Heart right ventricle (tissue), 16 donors: ENCODE data around the gene TSEN2. TPM values are rescaled to one million over a fixed set of nuclear protein-coding genes. Genes with fewer than 3 reads are reported as not detected.
"Not testable (repeated sequence)": the region's sequence is repeated elsewhere in the genome, so short reads cannot be mapped to it uniquely, and the experiment has no call there.

Source experiments
- ATAC-seq, 8 donors: fragments of 200-7000 bp; cut with Tn5 transposase; one replicate each; pipeline ENCODE4 v1.9.1; 2020; ENCODE audit warnings: mild to moderate bottlenecking in 8 of 8, moderate library complexity in 8 of 8, moderate number of reproducible peaks in 1 of 8
- DNase-seq, 2 donors: peaks; one replicate each; pipeline ENCODE4 v3.0.0-alpha.2; 2020
- H3K27ac ChIP-seq, 10 donors: fragments of 200-600 bp; sonication (generic) in 2 of 10; one replicate each; pipeline versions ENCODE4 v1.5.0 to v1.8.0; 2020 to 2022; ENCODE audit warnings: mild to moderate bottlenecking in 3 of 10
- H3K27me3 ChIP-seq, 7 donors: fragments of 200-600 bp; one replicate each; pipeline ENCODE4 v1.8.0; 2021 to 2022; ENCODE audit warnings: mild to moderate bottlenecking in 2 of 7
- H3K36me3 ChIP-seq, 9 donors: fragments of 200-600 bp; sonication (generic) in 1 of 9; one replicate each; pipeline versions ENCODE4 v1.5.0 to v1.8.0; 2020 to 2022; ENCODE audit warnings: mild to moderate bottlenecking in 2 of 9
- H3K4me1 ChIP-seq, 9 donors: fragments of 200-600 bp; sonication (generic) in 1 of 9; one replicate each; pipeline versions ENCODE4 v1.5.0 to v1.8.0; 2020 to 2022; ENCODE audit warnings: mild to moderate bottlenecking in 4 of 9
- H3K4me3 ChIP-seq, 10 donors: fragments of 200-600 bp; sonication (generic) in 2 of 10; one replicate each; pipeline versions ENCODE4 v1.5.0 to v1.8.0; 2020 to 2022; ENCODE audit warnings: mild to moderate bottlenecking in 7 of 10, moderate library complexity in 2 of 10
- H3K9me3 ChIP-seq, 11 donors: fragments of 200-600 bp in 10 of 11; sonication (generic) in 2 of 11; one replicate each; pipeline versions ENCODE4 v1.5.0 to v1.8.0; 2013 to 2022; ENCODE audit warnings: mild to moderate bottlenecking in 2 of 11, control low read depth in 1 of 11, moderate library complexity in 1 of 11
- WGBS, 2 donors: extraction: QIAGEN DNeasy Blood & Tissue Kit; methylation state at CpG; one replicate each; pipeline ENCODE4 v1.1.7; 2013; ENCODE audit warnings: inconsistent platforms in 1 of 2; 5-methylcytosine and 5-hydroxymethylcytosine counted together
- intact Hi-C, 10 donors: fragments of 100-400 bp; cut with DNase I; formaldehyde crosslinking; loops; one replicate each; pipeline versions ENCODE4 v1.11.1 to v1.14.2; 2022
- polyA plus RNA-seq, 2 donors: library from polyadenylated mRNA; stranded (reverse); fragments of 200-250 nt; gene quantifications; one replicate each; pipeline ENCODE4 v1.2.3, GENCODE V29; 2013
- total RNA-seq, 10 donors: library from RNA; stranded (reverse); fragmentation: NEBNext Ultra II Directional in 3 of 10; extraction: Animal tissue kit (Norgen Biotek cat#: 25700) in 3 of 10; gene quantifications; one replicate each; pipeline versions ENCODE4 v1.2.1 to v1.2.4, GENCODE V29; 2021 to 2023
- TF ChIP-seq, protein P1 (sequence below), 9 donors: fragments of 200-600 bp; sonication (generic) in 2 of 9; IDR thresholded peaks; one replicate each; pipeline versions ENCODE4 v1.5.0 to v1.8.0; 2021 to 2022; ENCODE audit warnings: antibody characterized with exemption in 9 of 9, mild to moderate bottlenecking in 5 of 9, moderate library complexity in 1 of 9
- donor health status: Arrhythmogenic right ventricular cardiomyopathy.
- donor health status: ischemic (EF 13 %, LVEDD 7.1; RV severe dilation, severe dysfunction).
- donor health status: healthy with polysubstance abuse.
- donor health status: DM: no; HTN: yes; CAD: no.
- donor health status: DM: no; HTN: no; CAD: no.
- donor health status: ischemic (EF 25% LVEDD 6.9; RV normal size, moderate dysfunction).
- donor health status: ischemic (EF 25% LVEDD 5.7; RV mildly dilated, moderate dysfunction).
- donor health status: healthy.
- donor health status: DM: yes; HTN: yes; CAD: no.
- donor health status: Ischemic cardiomyopathy.
- donor health status: ischemic (EF 35%, LVEDD 5.7; RV mildly dilated, moderate dysfunction).
- donor health status: nonischemic (EF 11% LVEDD 7.7; RV severe dilation, severe dysfunction).
- donor health status: DM: yes; HTN: yes; CAD: no.
- donor health status: PGD.
- donor health status: ischemic (EF 29% LVEDD 5.4; RV normal size, mild dysfunction).
- donor health status: nonischemic (EF 23%, LVEDD 6.1; RV moderate dilation, normal function).

TSEN2 gene
- total and polyA plus RNA-seq, 12 donors, result 15.7 to 33.7 (median 19.8) TPM

DNA sequence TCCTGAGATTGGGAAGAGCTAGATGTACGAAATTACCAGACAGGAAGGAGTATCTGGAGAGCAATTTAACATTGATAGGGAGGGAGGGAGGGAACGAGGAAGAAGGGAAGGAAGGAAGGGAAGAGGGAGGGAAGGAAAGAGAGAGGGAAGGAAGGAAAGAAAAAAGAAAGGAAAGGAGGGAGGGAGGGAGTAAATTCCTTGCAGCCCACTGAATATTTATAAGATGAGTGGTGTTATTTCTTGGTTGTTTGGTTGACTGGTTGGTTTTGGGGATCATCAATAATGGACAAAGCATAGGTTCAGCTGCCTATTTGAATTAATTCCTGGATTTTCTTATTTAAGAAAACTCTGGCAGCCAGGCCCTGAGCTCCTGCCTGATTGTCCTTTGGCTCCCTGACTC is 15.5 kb upstream of the TSEN2 start:
- intact Hi-C loops, result no loop called here
- TF ChIP-seq, protein P1, sequence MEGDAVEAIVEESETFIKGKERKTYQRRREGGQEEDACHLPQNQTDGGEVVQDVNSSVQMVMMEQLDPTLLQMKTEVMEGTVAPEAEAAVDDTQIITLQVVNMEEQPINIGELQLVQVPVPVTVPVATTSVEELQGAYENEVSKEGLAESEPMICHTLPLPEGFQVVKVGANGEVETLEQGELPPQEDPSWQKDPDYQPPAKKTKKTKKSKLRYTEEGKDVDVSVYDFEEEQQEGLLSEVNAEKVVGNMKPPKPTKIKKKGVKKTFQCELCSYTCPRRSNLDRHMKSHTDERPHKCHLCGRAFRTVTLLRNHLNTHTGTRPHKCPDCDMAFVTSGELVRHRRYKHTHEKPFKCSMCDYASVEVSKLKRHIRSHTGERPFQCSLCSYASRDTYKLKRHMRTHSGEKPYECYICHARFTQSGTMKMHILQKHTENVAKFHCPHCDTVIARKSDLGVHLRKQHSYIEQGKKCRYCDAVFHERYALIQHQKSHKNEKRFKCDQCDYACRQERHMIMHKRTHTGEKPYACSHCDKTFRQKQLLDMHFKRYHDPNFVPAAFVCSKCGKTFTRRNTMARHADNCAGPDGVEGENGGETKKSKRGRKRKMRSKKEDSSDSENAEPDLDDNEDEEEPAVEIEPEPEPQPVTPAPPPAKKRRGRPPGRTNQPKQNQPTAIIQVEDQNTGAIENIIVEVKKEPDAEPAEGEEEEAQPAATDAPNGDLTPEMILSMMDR (IDR thresholded peaks at IDR 0.05), result no peak
- H3K27ac ChIP-seq, result no peak overlapping the region
- ATAC-seq (no peak), DNase-seq (no peak)
- H3K36me3 ChIP-seq, result no peaks in the 10 kb centered on the region
- no peaks in the 10 kb centered on the region for H3K27me3 ChIP-seq
- peaks cover 0 to 9% (median 0%) of the 10 kb centered on the region in 9 donors for H3K4me1 ChIP-seq
- 62 to 68% methylated on average over 2 of the region's 2 CpGs for WGBS, 2 donors
- H3K9me3 ChIP-seq, result no peaks in the 10 kb centered on the region
- no peak overlapping the region for H3K4me3 ChIP-seq

DNA sequence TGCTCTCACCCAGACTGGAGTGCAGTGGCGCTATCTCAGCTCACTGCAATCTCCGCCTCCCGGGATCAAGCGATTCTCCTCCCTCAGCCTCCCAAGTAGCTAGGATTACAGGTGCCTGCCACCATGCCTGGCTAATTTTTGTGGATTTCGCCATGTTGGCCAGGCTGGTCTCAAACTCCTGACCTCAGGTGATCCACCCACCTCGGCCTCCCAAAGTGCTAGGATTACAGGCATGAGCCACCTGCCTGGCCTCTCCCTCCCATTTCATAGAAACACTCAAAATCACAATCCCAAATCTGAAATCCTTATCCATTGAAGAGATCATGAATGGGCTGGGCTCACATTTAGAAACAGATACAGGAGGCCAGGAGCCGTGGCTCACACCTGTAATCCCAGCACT is 15.1 kb upstream of the TSEN2 start:
- H3K27ac ChIP-seq, DNase-seq, H3K9me3 ChIP-seq, H3K27me3 ChIP-seq, intact Hi-C loops, ATAC-seq, H3K4me3 ChIP-seq, H3K4me1 ChIP-seq, H3K36me3 ChIP-seq: not testable (repeated sequence)
- whole genome bisulfite sequencing, 2 donors, result 77 to 98% methylated on average over 7 of the region's 7 CpGs

DNA sequence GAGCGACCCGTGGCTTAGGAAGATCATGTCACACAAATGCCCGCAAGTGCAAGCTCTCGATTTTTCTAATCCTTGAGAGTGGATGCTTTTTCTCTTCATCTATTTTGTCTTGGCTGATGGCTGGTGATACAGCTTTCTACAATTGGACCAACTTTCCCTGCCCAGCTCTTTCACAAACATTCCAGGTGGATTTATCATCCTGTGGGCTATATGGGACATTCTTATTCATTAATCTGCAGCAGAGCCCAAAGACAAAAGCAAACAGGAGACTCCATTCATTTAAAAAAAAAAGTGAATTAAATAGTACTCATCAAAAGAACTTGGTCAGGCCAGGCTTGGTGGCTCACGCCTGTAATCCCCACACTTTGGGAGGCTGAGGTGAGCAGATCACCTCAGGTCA is 14.2 kb upstream of the TSEN2 start:
- H3K9me3 ChIP-seq, result no peaks in the 10 kb centered on the region
- H3K36me3 ChIP-seq, result no peaks in the 10 kb centered on the region
- intact Hi-C loops, result loop anchor here in 1 of 10 donors (10.0 kb wide), 1 partner anchor 195 kb away; no protein-coding TSS in a partner anchor
- peaks cover 0 to 9% (median 0%) of the 10 kb centered on the region in 9 donors for H3K4me1 ChIP-seq
- TF ChIP-seq, protein P1 (IDR thresholded peaks at IDR 0.05), result no peak
- DNase-seq (no peak), ATAC-seq (no peak)
- no peaks in the 10 kb centered on the region for H3K27me3 ChIP-seq
- 96 to 97% methylated on average over 5 of the region's 5 CpGs for WGBS, 2 donors
- H3K4me3 ChIP-seq, result no peak overlapping the region
- H3K27ac ChIP-seq, result no peak overlapping the region

DNA sequence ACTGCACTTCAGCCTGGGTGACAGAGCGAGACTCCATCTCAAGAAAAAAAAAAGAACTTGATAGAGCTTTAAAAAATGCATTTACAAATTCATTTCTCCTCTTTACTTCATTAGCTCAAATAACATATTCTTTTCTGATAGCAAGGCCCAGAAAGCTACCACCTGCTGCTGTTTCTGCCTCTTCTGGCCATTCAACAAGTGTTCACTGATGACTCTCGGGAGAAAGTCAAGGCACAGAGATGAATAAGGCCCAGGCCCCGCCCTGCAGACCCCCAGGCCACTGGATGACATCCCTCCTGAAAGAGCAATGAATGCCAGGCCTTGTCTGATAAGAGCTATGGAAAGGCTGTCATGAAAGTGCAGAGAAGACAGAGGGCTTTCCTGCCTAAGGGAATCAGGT is 13.6 kb upstream of the TSEN2 start:
- no peak overlapping the region for H3K27ac ChIP-seq
- DNase-seq, result no peak
- H3K4me3 ChIP-seq, result no peak overlapping the region
- TF ChIP-seq, protein P1 (IDR thresholded peaks at IDR 0.05), result no peak
- no peaks in the 10 kb centered on the region for H3K9me3 ChIP-seq
- 92 to 96% methylated on average over 3 of the region's 3 CpGs for WGBS, 2 donors
- H3K4me1 ChIP-seq, result peaks cover 0 to 6% (median under 1%) of the 10 kb centered on the region in 9 donors
- intact Hi-C loops, result loop anchor here in 1 of 10 donors (10.0 kb wide), 1 partner anchor 196 kb away; no protein-coding TSS in a partner anchor
- ATAC-seq, result no peak
- H3K27me3 ChIP-seq, result no peaks in the 10 kb centered on the region
- no peaks in the 10 kb centered on the region for H3K36me3 ChIP-seq

DNA sequence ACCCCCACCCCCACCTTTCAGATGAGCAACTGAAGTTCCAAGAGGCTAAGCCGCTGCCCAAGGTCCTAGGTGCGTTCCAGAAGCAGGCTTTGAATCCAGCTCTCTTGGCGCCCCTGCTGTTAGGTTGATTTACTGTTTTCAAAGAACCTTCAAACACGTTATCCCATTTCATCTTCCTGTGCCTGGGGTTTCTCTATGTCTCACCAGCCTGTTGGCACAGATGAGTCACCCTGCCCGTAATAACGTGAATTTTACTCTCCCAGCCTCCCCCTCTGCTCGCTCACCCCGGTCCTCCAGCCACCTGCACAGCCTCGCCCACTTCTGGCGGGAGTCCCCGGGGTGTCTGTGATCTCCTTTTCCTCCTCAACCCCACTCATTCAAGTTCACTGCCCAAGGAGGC is 13.0 kb upstream of the TSEN2 start:
- no peaks in the 10 kb centered on the region for H3K27me3 ChIP-seq
- DNase-seq (no peak), ATAC-seq (no peak)
- no peak overlapping the region for H3K27ac ChIP-seq
- intact Hi-C loops, result loop anchor here in 1 of 10 donors (10.0 kb wide), 1 partner anchor 196 kb away; no protein-coding TSS in a partner anchor
- no peaks in the 10 kb centered on the region for H3K36me3 ChIP-seq
- 80 to 83% methylated on average over 11 of the region's 11 CpGs for WGBS, 2 donors
- H3K9me3 ChIP-seq, result no peaks in the 10 kb centered on the region
- TF ChIP-seq, protein P1 (IDR thresholded peaks at IDR 0.05), result no peak
- H3K4me3 ChIP-seq, result no peak overlapping the region
- H3K4me1 ChIP-seq, result peaks cover 0 to 7% (median 4%) of the 10 kb centered on the region in 9 donors
